Karpas-422 (cell line): ENCODE data around the gene ANK2. TPM values are rescaled to one million over a fixed set of nuclear protein-coding genes. Genes with fewer than 3 reads are reported as not detected.
"Not testable (repeated sequence)": the region's sequence is repeated elsewhere in the genome, so short reads cannot be mapped to it uniquely, and the experiment has no call there.

Experiments
- DNase-seq: peaks from one replicate; pipeline ENCODE4 v3.0.0-alpha.2; 2015
- H2AFZ ChIP-seq: fragments of 200-600 bp; sonication (generic); 2 replicates; pipeline ENCODE4 v1.6.1; 2014; ENCODE audit warnings: antibody characterized with exemption, low read length, mixed read lengths
- H3K27ac ChIP-seq: fragments of 200-600 bp; sonication (generic); 2 replicates; pipeline ENCODE4 v1.5.1; 2014; ENCODE audit warnings: mild to moderate bottlenecking, low read length, moderate library complexity
- H3K27me3 ChIP-seq: fragments of 200-600 bp; sonication (generic); 2 replicates; pipeline ENCODE4 v1.6.1; 2014; ENCODE audit warnings: low read length, mixed read lengths
- H3K36me3 ChIP-seq: fragments of 200-600 bp; sonication (generic); 2 replicates; pipeline ENCODE4 v1.6.1; 2014; ENCODE audit warnings: low read length, mixed read lengths; ENCODE audit not compliant: insufficient read depth
- H3K4me1 ChIP-seq: fragments of 200-600 bp; sonication (generic); 2 replicates; pipeline ENCODE4 v1.6.1; 2014; ENCODE audit warnings: mild to moderate bottlenecking, low read length, mixed read lengths
- H3K4me2 ChIP-seq: fragments of 200-600 bp; sonication (generic); 2 replicates; pipeline ENCODE4 v1.6.1; 2014; ENCODE audit warnings: low read length, low read depth, mild to moderate bottlenecking; ENCODE audit not compliant: poor library complexity, severe bottlenecking
- H3K4me3 ChIP-seq: fragments of 200-600 bp; sonication (generic); 2 replicates; pipeline ENCODE4 v1.5.1; 2014; ENCODE audit warnings: mild to moderate bottlenecking, antibody characterized with exemption, low read length, mixed read lengths
- H3K79me2 ChIP-seq: fragments of 200-600 bp; sonication (generic); 2 replicates; pipeline ENCODE4 v1.6.1; 2014; ENCODE audit warnings: mild to moderate bottlenecking, low read length, mixed read lengths
- H3K9ac ChIP-seq: fragments of 200-600 bp; sonication (generic); 2 replicates; pipeline ENCODE4 v1.6.0; 2014; ENCODE audit warnings: low read length
- H3K9me2 ChIP-seq: fragments of 200-600 bp; sonication (generic), shearing (Covaris generic); replicated peaks from 2 replicates; pipeline ENCODE4 v1.6.0; 2014; ENCODE audit warnings: mild to moderate bottlenecking, low read length, moderate library complexity; ENCODE audit not compliant: insufficient read depth
- H3K9me3 ChIP-seq: fragments of 300-700, 200-600 bp; sonication (generic); 2 replicates; pipeline ENCODE4 v1.6.1; 2014; ENCODE audit warnings: low read length, mixed read lengths
- H4K20me1 ChIP-seq: fragments of 200-600 bp; sonication (generic); 2 replicates; pipeline ENCODE4 v1.6.1; 2014; ENCODE audit warnings: mild to moderate bottlenecking, antibody characterized with exemption, low read length, low read depth; ENCODE audit not compliant: insufficient read depth
- total RNA-seq: library from RNA; depleted of rRNA; stranded (reverse); fragments of >200 nt; shearing (Covaris generic); gene quantifications from 2 replicates; pipeline ENCODE4 v1.2.3, GENCODE V29; 2014; ENCODE audit warnings: low replicate concordance

The ANK2 gene
- total RNA-seq, 1 experiment from 2014 or later, result 3.1 TPM

- DNase-seq, result no peak
- Histone ChIP-seq H3K79me2 (no peaks in the 10 kb centered on the region), H3K4me1 (no peaks in the 10 kb centered on the region), H3K9me2 (no peaks in the 10 kb centered on the region), H2AFZ (no peak overlapping the region), H3K4me3 (no peak overlapping the region), H3K36me3 (no peaks in the 10 kb centered on the region), H3K27me3 (no peaks in the 10 kb centered on the region), H4K20me1 (no peaks in the 10 kb centered on the region), H3K27ac (no peak overlapping the region), H3K9ac (no peak overlapping the region), H3K4me2 (no peak overlapping the region), H3K9me3 (no peaks in the 10 kb centered on the region)
These were observed 6.9 kb downstream of the ANK2 start for GRCh38 chr4:113056318-113056717.

- no peak for DNase-seq
- Histone ChIP-seq H3K4me3 (no peak overlapping the region), H3K4me2 (no peak overlapping the region), H3K4me1 (no peaks in the 10 kb centered on the region), H4K20me1 (no peaks in the 10 kb centered on the region), H3K79me2 (no peaks in the 10 kb centered on the region), H3K27ac (no peak overlapping the region), H3K9ac (no peak overlapping the region), H3K9me3 (no peaks in the 10 kb centered on the region), H3K9me2 (no peaks in the 10 kb centered on the region), H2AFZ (no peak overlapping the region), H3K27me3 (no peaks in the 10 kb centered on the region), H3K36me3 (no peaks in the 10 kb centered on the region)
These were observed 8.4 kb downstream of the ANK2 start for GRCh38 chr4:113057891-113058290.

GRCh38 chr4:113059449-113060182, 10.2 kb downstream of the ANK2 start:
- no peaks in the 10 kb centered on the region for H3K4me1 ChIP-seq

GRCh38 chr4:113060853-113061252, 11.4 kb downstream of the ANK2 start:
- no peaks in the 10 kb centered on the region for H3K9me2 ChIP-seq
- no peaks in the 10 kb centered on the region for H3K9me3 ChIP-seq
- no peaks in the 10 kb centered on the region for H3K4me1 ChIP-seq
- no peak overlapping the region for H2AFZ ChIP-seq
- no peak overlapping the region for H3K27ac ChIP-seq
- no peaks in the 10 kb centered on the region for H3K27me3 ChIP-seq
- no peak overlapping the region for H3K4me3 ChIP-seq
- no peaks in the 10 kb centered on the region for H3K36me3 ChIP-seq
- H3K4me2 ChIP-seq, result no peak overlapping the region
- no peaks in the 10 kb centered on the region for H4K20me1 ChIP-seq
- no peak overlapping the region for H3K9ac ChIP-seq
- H3K79me2 ChIP-seq, result no peaks in the 10 kb centered on the region
- DNase-seq, result no peak

More at GRCh38 chr4:113059449-113060182, 10.2 kb downstream of the ANK2 start:
- H3K9me2 ChIP-seq, result no peaks in the 10 kb centered on the region
- H3K36me3 ChIP-seq, result no peaks in the 10 kb centered on the region
- H4K20me1 ChIP-seq, result no peaks in the 10 kb centered on the region
- no peaks in the 10 kb centered on the region for H3K27me3 ChIP-seq
- no peak overlapping the region for H2AFZ ChIP-seq
- no peak overlapping the region for H3K27ac ChIP-seq
- no peak for DNase-seq
- H3K9me3 ChIP-seq, result no peaks in the 10 kb centered on the region
- no peak overlapping the region for H3K9ac ChIP-seq
- H3K4me3 ChIP-seq, result no peak overlapping the region
- no peak overlapping the region for H3K4me2 ChIP-seq
- H3K79me2 ChIP-seq, result no peaks in the 10 kb centered on the region

- no peaks in the 10 kb centered on the region for H3K9me3 ChIP-seq
- no peaks in the 10 kb centered on the region for H3K79me2 ChIP-seq
- H3K9me2 ChIP-seq, result no peaks in the 10 kb centered on the region
- H3K9ac ChIP-seq, result no peak overlapping the region
- H3K36me3 ChIP-seq, result no peaks in the 10 kb centered on the region
- H2AFZ ChIP-seq, result no peak overlapping the region
- H4K20me1 ChIP-seq, result no peaks in the 10 kb centered on the region
- no peaks in the 10 kb centered on the region for H3K27me3 ChIP-seq
- no peak overlapping the region for H3K4me3 ChIP-seq
- H3K4me1 ChIP-seq, result no peaks in the 10 kb centered on the region
- no peak overlapping the region for H3K4me2 ChIP-seq
- H3K27ac ChIP-seq, result no peak overlapping the region
- no peak for DNase-seq
These were observed 14.8 kb downstream of the ANK2 start for GRCh38 chr4:113064244-113064643.

- H4K20me1 ChIP-seq, result no peaks in the 10 kb centered on the region
- H3K9ac ChIP-seq, result no peak overlapping the region
- H3K4me3 ChIP-seq, result no peak overlapping the region
- H3K79me2 ChIP-seq, result no peaks in the 10 kb centered on the region
- no peaks in the 10 kb centered on the region for H3K9me3 ChIP-seq
- no peaks in the 10 kb centered on the region for H3K4me1 ChIP-seq
- no peak for DNase-seq
- H2AFZ ChIP-seq, result no peak overlapping the region
- no peaks in the 10 kb centered on the region for H3K36me3 ChIP-seq
- H3K9me2 ChIP-seq, result no peaks in the 10 kb centered on the region
- no peak overlapping the region for H3K4me2 ChIP-seq
- no peak overlapping the region for H3K27ac ChIP-seq
- no peaks in the 10 kb centered on the region for H3K27me3 ChIP-seq
These were observed 16.2 kb downstream of the ANK2 start for GRCh38 chr4:113065629-113066028.

GRCh38 chr4:113068771-113069170, 19.3 kb downstream of the ANK2 start:
- not testable (repeated sequence) for DNase-seq, H2AFZ ChIP-seq

GRCh38 chr4:113069212-113069892, 19.9 kb downstream of the ANK2 start:
- H2AFZ ChIP-seq, result no peak overlapping the region
- H3K27me3 ChIP-seq, result no peaks in the 10 kb centered on the region
- no peak overlapping the region for H3K27ac ChIP-seq
- no peak overlapping the region for H3K4me3 ChIP-seq
- H3K9me2 ChIP-seq, result no peaks in the 10 kb centered on the region
- DNase-seq, result no peak
- H3K4me2 ChIP-seq, result no peak overlapping the region
- H4K20me1 ChIP-seq, result no peaks in the 10 kb centered on the region
- H3K9ac ChIP-seq, result no peak overlapping the region
- H3K79me2 ChIP-seq, result no peaks in the 10 kb centered on the region
- peaks cover 8% of the 10 kb centered on the region for H3K4me1 ChIP-seq
- no peaks in the 10 kb centered on the region for H3K9me3 ChIP-seq
- H3K36me3 ChIP-seq, result no peaks in the 10 kb centered on the region

More at GRCh38 chr4:113068771-113069170, 19.3 kb downstream of the ANK2 start:
- not testable (repeated sequence) for H3K79me2 ChIP-seq, H3K9ac ChIP-seq, H3K9me2 ChIP-seq, H3K9me3 ChIP-seq, H3K27me3 ChIP-seq, H3K36me3 ChIP-seq, H3K4me2 ChIP-seq, H4K20me1 ChIP-seq, H3K27ac ChIP-seq, H3K4me1 ChIP-seq, H3K4me3 ChIP-seq
